GM23338 (cell line): ENCODE measurements around the gene ACVRL1.
"Not testable (repeated sequence)": the region's sequence is repeated elsewhere in the genome, so short reads cannot be mapped to it uniquely, and the experiment has no call there.

Experiments used
- CREB1 ChIP-seq: fragments of 250-450 bp; sonication (Bioruptor Pico); IDR thresholded peaks from 2 replicates; pipeline ENCODE4 v1.5.0; 2020; ENCODE audit warnings: low read depth, mild to moderate bottlenecking, moderate library complexity
- CTCF ChIP-seq, 2 experiments: fragments of 200-600 bp in 1 of 2; sonication (generic) in 1 of 2; conservative IDR thresholded peaks; 2 replicates each; pipeline versions ENCODE4 v1.5.1 to v1.6.1; 2016 to 2017; ENCODE audit warnings: antibody characterized with exemption in 2 of 2, low read depth in 2 of 2, mild to moderate bottlenecking in 2 of 2, moderate library complexity in 1 of 2
- ETS1 ChIP-seq: IDR thresholded peaks from 2 replicates; pipeline ENCODE4 v1.6.1; 2016; ENCODE audit warnings: antibody characterized with exemption
- EZH2 ChIP-seq: fragments of 200-600 bp; sonication (generic); IDR thresholded peaks from one replicate; pipeline ENCODE4 v1.8.0; 2017; ENCODE audit warnings: antibody characterized with exemption, mild to moderate bottlenecking, low read depth; ENCODE audit not compliant: unreplicated experiment
- EZH2phosphoT487 ChIP-seq: fragments of 200-600 bp; sonication (generic); IDR thresholded peaks from one replicate; pipeline ENCODE4 v1.8.1; 2018; ENCODE audit warnings: antibody characterized with exemption; ENCODE audit not compliant: unreplicated experiment
- JUNB ChIP-seq: IDR thresholded peaks from one replicate; pipeline ENCODE4 v1.6.1; 2016; ENCODE audit warnings: antibody characterized with exemption; ENCODE audit not compliant: unreplicated experiment
- POLR2AphosphoS5 ChIP-seq: IDR thresholded peaks from 2 replicates; pipeline ENCODE4 v1.6.1; 2016; ENCODE audit warnings: antibody characterized with exemption, low read depth
- REST ChIP-seq: IDR thresholded peaks from one replicate; pipeline ENCODE4 v1.6.1; 2018; ENCODE audit warnings: antibody characterized with exemption; ENCODE audit not compliant: unreplicated experiment
- STAT1 ChIP-seq: IDR thresholded peaks from one replicate; pipeline ENCODE4 v1.6.1; 2016; ENCODE audit warnings: antibody characterized with exemption; ENCODE audit not compliant: unreplicated experiment
- ZNF114 ChIP-seq: fragments of 250-450 bp; sonication (Bioruptor Pico); IDR thresholded peaks from 2 replicates; pipeline ENCODE4 v1.5.0; 2020; ENCODE audit warnings: mild to moderate bottlenecking, moderate library complexity
- ZNF331 ChIP-seq: fragments of 250-450 bp; sonication (Bioruptor Pico); IDR thresholded peaks from 2 replicates; pipeline ENCODE4 v1.5.0; 2020; ENCODE audit warnings: low read depth, mild to moderate bottlenecking, moderate library complexity

GRCh38 chr12:51885294-51886020 is 21.8 kb upstream of the ACVRL1 start:
- TF ChIP-seq CTCF (conservative IDR thresholded peaks at IDR 0.05; ENCODE audit: low read depth in 2 of 2); REST; EZH2; POLR2AphosphoS5; STAT1; ETS1; EZH2phosphoT487; ZNF331; JUNB; ZNF114; CREB1 (CRISPR knock-in tag): not testable (repeated sequence)
